H1 (cell line): ENCODE results near the gene CUBN. TPM values are rescaled to one million over a fixed set of nuclear protein-coding genes. Genes with fewer than 3 reads are reported as not detected.

ENCODE experiments used
- ASH2L ChIP-seq: fragments of 200-600, 300-600 bp; sonication (generic); IDR thresholded peaks from one replicate; pipeline ENCODE4 v1.7.1; 2017; ENCODE audit warnings: low read length
- CHD7 ChIP-seq: fragments of 300-600 bp; sonication (generic); IDR thresholded peaks from 2 replicates; pipeline ENCODE4 v1.7.1; 2012; ENCODE audit warnings: low read length, moderate library complexity, mild to moderate bottlenecking, inconsistent platforms; ENCODE audit not compliant: insufficient replicate concordance
- CTCF ChIP-seq, 3 experiments: IDR thresholded peaks; 1 replicate in 2 of 3; 2 replicates in 1 of 3; pipeline versions ENCODE4 v1.5.1 to v1.6.1; 2011; ENCODE audit warnings: low read length in 3 of 3, mild to moderate bottlenecking in 3 of 3, inconsistent platforms in 2 of 3, low read depth in 1 of 3, moderate library complexity in 1 of 3; ENCODE audit not compliant: insufficient read depth in 1 of 3; ENCODE audit errors: control extremely low read depth in 1 of 3
- MAX ChIP-seq: IDR thresholded peaks from 2 replicates; pipeline ENCODE4 v1.6.1; 2012; ENCODE audit warnings: inconsistent platforms
- NANOG ChIP-seq: IDR thresholded peaks from 2 replicates; pipeline ENCODE4 v1.6.1; 2011; ENCODE audit warnings: low read length, low read depth, mild to moderate bottlenecking, inconsistent platforms; ENCODE audit not compliant: insufficient read depth, poor library complexity, severe bottlenecking
- polyA plus RNA-seq, 7 experiments: library from polyadenylated mRNA; depleted of rRNA in 3 of 7; stranded (reverse) in 5 of 7; unstranded in 2 of 7; fragments of >200 nt in 5 of 7; fragments of 200-250 nt in 2 of 7; gene quantifications; 1 replicate in 5 of 7; 2 replicates in 1 of 7; 4 replicates in 1 of 7; pipeline versions ENCODE4 v1.2.1 to v1.2.3, GENCODE V29; 2011 to 2013; ENCODE audit warnings: missing spikeins in 2 of 7, mixed read lengths in 2 of 7
- total RNA-seq: library from RNA; stranded (reverse); fragmentation: NEBNext Ultra II Directional; extraction: Animal tissue kit (Norgen Biotek cat#: 25700); gene quantifications from 2 replicates; pipeline ENCODE4 v1.2.1, GENCODE V29; 2021

Gene CUBN
- total and polyA plus RNA-seq, 2 of the 8 experiments (the other 6 are each of a cell fraction or from before 2014, with no cell fraction given) = 0.04 to 0.08 TPM

- no peak for TF ChIP-seq CHD7
- no peak for TF ChIP-seq ASH2L
- TF ChIP-seq CTCF (IDR thresholded peaks at IDR 0.05; ENCODE audit: control extremely low read depth in 1 of 3, insufficient read depth in 1 of 3, low read depth in 1 of 3, low read length in 3 of 3) = no peak
- TF ChIP-seq NANOG = no peak
- TF ChIP-seq MAX = no peak
These were observed 300.9 kb downstream of the CUBN start (continued) for GRCh38 chr10:16828701-16829175.
